Effector CD8-positive, alpha-beta T cell (primary cell): ENCODE results near the gene HLA-DRA.

Experiments
- DNase-seq: peaks from one replicate; lab custom pipeline; 2025; lab: John Stamatoyannopoulos, UW

The HLA-DRA gene

DNA sequence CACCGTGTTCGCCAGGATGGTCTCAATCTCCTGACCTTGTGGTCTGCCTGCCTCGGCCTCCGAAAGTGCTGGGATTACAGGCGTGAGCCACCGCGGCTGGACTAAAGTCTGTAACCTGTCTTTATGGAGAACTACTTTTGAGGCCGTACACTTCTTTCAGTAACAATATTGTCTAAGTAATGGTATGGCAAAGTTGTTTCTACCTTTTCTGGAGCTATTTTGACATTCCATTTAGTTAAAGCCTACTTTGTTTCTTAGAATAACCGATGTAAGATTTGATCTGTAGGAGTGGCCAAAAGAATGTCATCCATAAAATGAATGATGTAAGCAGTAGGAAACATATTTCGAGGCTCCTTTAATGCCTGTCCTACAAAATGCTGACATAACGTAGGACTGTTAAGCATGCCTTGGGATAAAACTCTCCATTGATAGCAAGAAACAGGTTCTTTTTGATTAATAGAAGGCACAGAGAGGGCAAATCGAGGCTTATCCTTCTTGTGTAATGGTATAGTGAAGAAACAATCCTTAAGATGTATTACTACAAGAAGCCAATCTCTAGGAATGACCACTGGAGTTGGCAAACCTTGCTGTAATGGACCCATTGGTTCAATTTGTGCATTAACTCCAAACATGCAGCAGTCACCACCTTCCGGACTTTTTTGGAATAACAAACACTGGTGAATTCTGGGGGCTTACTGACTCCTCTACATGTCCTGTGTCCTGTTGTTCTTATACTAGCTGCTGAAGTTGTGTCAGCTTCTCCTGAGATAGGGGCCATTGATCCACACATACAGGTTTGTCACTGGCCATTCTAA, 35.9 kb downstream of the HLA-DRA start:
- no peak for DNase-seq

DNA sequence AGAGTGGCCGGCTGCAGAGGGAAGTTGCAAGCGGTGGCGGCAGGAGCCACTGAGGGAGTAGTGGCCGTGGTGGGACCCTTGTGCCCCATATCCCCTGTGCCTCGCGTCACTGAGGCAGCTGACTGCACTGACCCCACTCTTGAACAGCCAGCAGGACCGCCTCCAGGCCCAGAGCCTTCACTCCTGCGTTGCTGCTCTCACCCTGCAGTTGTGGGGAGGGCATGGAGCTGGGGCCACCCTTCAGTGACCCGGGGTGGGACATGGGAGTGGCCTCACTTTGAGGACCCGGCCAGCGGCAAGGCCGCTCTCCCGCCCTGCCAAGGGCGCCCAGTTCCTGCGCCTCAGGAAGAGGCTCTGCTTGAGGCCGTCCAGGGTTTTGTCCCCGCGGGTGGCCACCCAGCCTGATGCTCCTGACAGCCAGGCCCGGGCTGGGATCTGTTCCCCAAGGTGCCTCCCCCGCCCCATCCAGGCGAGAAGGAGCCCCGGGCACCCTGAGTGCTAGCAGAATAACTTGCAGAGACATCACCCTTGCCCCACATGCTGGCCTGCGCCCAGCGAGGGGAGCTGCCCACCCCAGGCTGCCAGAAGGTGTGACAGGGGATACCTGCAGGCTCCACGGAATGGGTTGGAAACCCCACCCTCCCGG, 44.4 kb downstream of the HLA-DRA start:
- DNase-seq = no peak

DNA sequence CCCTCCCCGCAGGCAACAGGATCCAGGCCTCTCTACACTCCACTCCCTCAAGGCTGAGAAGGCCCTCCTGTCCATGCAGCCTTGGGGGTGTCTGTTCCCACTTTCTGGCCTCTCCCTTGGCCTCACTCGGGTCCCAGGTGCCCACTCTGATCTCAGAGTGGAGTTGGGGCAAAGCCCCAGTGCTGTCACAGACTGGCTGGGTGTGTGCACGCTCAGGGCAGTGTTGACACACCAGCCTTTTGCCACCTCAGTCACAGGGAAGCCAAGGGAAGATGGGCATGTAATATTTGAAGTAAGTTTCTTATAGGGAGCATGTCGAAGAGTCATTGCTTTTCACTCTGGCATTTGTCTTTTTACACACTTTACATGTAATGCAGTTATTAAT, 44.9 kb downstream of the HLA-DRA start:
- DNase-seq = no peak

DNA sequence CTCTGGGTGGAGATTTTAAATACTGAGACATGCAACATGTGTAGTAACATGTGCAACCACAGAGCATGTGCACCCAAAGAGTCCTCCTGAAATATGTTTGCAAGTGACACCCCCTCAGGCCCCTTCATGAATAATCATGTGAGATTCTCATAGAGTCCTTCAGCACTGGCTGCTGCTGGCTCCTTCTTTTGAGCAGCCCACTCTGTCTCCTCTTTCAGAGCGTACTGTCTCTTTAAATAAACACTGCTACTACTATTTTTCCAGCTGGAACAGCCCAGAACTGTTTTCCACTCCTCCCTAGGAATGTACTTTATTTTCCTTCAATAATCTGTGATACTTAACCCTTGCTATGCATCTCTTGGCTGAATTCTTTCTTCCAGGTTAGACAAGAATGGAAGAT, 48.4 kb downstream of the HLA-DRA start:
- DNase-seq = no peak

DNA sequence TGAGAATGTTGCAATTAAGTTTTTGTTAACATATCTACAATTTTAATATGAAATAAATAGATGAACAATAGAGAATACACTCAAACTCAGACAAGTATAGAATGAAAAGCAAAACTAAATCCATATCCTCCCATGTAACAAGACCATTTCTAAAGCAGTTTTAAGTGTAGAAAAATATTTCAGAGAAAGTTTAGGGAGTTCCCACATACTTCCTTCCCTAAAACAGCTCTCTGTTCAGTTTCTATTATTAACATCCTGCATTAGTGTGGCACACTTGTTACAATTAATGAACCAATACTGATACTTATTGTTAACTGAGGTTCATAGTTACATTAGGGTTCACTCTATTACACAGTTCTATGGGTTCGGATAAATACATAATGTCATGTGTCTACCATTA, 52.0 kb downstream of the HLA-DRA start:
- no peak for DNase-seq

DNA sequence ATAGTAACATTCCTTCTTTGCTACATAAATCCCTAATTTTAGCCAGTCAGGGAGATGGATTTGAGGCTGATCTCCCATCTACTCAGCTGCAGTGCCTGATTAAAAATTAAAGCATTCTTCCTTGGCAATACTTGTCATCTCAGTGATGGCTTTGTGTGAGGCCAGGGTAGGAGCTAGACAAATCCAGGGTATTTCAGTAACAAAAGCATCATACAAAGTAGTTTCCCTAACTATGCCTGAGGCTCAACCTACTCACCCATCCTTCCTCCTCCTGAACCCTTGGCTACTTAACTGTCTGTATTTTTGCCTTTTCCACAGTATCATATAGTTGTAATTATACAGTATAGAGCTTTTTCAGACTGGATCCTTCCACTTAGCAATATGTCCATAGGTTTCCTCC, 52.7 kb downstream of the HLA-DRA start:
- DNase-seq = no peak
